Activated T-cell treated with anti-CD3 and anti-CD28 coated beads for 48 hours (primary cell): ENCODE measurements around the gene LYPLA2.

Experiments used
- DNase-seq: peaks from one replicate; pipeline ENCODE4 v3.0.0-alpha.2; 2020; ENCODE audit warnings: low read depth

Gene LYPLA2

DNA sequence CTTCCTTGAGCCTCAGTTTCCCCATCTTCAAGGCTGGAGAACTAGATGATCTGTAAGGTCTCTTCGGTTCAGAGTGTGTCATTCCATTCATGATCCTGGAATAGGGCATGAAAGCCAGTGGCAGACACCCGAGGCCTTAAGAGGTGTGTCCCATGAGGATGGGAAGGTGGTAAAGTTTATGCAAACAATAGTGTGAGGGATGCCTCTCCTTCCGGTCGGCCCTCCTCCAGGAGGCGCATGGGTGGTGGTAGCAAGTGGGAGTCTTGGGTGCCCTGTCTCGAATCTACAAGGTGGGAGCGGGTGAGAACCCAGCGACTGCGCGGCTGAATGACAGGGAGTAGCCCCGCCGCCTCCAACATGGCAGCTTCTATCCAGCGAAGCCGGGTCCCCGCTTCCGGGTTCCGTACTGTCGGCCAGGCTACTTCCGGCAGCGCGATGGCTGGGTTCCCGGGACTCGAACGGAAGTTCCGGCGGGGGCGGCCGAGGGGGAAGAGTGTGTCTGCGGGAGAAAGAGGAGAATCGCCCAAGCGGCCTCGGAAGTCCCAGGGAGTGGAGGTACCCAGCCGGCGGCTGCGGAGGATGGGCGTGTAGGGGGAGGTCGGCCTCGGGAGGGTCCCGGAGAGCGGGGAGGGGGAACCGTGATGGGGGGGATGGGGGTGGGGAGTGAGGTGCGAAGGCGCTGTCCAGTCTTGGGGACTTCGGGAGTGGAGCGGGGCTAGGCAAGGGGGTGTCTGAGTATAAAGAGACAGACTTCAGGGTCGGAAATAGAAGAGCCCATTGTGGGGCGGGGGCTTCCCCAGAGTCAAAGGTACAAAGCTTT, at the start of gene LYPLA2:
LYPLA2 (plus strand) TSS at position 450 of the 820 bp plus-strand sequence. CDS start 1,538 bp downstream, outside the sequence.
- peak; percentile 87 for DNase-seq

DNA sequence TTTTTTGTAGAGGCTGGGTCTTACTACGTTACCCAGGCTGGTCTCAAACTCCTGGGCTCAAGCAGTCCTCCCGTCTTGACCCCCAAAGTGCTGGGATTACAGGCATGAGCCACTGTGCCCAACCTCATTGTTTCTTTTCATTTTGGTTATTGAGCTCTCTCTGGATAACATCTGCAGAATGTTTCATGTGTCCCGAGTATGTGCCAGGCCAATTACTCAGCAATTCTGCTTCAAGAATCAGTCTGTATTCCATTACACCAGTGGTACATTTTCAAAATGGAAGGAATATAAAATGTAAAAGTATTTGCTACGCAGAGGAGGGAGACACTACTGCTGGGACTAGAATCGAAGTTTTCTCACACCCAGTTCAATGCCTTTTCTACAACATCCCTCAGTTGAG, 49.3 kb upstream of the LYPLA2 start:
- no peak for DNase-seq

DNA sequence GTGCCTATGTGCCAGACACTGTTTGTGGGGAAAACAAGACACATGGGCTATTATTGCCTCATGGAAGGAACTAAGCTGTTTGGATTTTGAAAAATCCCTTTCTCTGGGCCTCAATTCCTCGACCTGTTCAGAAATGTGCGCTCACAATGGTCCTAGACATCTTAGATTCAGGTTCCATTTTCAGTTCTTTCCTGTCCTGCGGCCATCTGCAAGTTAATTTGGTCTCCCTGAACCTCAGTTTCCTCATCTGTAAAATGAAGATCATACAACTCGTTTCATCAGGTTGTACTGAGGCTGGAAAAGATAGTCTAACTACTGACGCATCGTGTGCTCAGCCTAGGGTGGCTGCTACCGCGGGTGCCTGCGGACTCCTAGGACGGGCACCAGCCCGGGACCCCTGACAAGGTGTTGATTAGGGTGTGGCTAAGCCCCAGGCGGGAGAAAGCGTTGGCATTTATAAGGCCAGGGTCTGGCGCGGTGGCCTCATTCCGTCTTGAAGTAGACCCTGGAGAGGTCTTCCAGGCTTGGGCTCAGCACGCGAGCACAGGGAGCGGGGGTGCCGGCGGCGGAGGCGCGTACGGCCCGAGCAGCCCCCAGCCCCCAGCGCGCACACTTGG, 48.2 kb upstream of the LYPLA2 start:
- DNase-seq: no peak

DNA sequence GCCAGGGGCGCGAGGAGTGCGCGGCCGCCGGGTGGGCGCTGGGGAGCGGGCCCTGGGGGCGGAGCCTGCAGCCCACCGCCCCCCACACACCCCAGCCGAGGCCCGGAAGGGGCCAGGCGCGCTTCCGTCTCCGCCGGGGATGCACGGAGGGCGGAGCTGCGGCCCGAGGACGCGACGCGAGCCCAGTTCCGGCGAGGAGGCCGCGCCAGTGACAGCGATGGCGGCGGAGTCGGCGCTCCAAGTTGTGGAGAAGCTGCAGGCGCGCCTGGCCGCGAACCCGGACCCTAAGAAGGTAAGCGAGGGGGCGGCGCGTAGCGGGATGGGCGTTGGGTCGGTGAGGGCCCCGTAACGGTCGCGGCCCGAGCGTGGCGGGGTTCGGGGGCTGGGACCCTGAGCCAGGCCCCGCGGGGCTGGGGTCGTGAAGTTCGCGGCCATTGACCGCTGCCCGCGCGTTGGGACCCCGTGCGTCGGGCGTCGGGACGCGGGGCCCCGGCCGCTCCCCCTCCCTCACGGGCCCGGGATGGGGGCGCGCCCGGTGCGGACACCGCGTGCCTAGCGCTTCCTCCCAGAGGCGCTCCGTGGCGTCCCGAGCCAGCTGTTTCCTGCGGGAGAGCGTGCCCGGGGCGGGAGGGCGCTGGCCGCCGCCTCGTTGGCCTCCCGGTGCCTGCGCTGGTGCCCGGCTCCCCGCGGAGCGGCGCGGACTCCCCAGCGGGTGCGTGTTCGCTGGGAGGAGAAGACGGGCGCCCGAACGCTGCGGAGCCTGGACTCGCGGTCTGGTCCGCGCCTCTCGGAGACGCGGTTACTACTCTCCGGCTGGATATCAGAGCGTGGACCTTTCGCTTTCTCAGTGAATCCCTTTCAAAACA, 47.4 kb upstream of the LYPLA2 start, which contains the start of gene ELOA:
ELOA (plus strand) TSS at position 185 of the 866 bp plus-strand sequence; CDS start at position 218, 33 bp downstream.
- DNase-seq: peak; percentile 78

DNA sequence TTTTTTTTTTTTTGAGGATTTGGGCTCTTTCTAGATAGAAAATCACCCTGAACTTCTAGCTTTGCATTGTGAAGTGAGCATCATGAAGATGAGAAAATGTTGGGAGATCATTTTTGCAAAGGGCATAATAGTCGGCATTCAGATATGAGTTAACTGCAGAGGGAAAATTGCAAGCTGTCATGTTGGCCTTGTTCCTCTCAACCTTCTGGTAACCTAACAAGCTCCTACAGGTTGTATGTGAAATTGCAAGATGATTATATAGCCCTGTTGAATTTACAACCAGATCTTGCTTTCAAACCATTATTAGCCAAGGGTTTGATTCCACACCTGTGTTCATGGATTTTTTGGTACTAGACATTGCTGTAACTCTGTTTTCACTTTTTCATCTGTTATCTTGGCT, 45.4 kb upstream of the LYPLA2 start:
- DNase-seq: no peak

DNA sequence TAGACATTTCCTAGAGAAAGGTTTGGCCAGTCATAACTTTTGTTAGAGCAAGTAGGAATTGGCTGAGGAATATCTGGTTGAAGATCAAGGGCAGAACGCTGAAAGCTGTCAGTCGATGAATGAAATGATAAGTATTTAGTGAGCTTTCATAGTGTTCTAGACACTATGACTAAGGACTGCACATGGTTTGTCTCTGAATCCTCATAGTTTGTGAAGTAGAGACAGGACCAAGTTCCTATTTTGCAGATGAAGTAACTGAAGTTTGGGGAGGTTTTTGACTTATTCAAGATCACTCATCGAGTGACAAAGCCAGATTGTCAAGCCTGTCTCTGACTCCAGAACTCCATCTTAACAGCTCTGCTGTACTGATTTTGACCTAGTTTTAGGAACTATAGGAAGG, 42.9 kb upstream of the LYPLA2 start:
- DNase-seq: no peak

DNA sequence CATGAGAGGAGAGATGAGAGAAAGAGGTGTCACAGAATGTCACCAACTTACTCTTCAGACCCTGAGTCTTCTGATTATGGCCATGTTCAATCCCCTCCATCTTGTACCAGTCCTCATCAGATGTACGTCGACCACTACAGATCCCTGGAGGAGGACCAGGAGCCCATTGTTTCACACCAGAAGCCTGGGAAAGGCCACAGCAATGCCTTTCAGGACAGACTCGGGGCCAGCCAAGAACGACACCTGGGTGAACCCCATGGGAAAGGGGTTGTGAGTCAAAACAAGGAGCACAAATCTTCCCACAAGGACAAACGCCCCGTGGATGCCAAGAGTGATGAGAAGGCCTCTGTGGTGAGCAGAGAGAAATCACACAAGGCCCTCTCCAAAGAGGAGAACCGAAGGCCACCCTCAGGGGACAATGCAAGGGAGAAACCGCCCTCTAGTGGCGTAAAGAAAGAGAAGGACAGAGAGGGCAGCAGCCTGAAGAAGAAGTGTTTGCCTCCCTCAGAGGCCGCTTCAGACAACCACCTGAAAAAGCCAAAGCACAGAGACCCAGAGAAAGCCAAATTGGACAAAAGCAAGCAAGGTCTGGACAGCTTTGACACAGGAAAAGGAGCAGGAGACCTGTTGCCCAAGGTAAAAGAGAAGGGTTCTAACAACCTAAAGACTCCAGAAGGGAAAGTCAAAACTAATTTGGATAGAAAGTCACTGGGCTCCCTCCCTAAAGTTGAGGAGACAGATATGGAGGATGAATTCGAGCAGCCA, 39.7 kb upstream of the LYPLA2 start:
- DNase-seq: no peak

DNA sequence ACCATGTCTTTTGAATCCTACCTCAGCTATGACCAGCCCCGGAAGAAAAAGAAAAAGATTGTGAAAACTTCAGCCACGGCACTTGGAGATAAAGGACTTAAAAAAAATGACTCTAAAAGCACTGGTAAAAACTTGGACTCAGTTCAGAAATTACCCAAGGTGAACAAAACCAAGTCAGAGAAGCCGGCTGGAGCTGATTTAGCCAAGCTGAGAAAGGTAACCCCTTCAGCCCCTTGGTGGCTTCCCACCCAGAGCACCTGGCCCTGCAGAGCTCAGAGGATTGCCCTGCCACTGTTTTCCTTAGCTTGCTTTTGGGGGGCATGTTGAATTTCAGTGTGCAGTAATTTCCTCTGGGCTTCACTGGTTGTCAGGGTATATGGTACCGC, 39.1 kb upstream of the LYPLA2 start:
- DNase-seq: no peak

DNA sequence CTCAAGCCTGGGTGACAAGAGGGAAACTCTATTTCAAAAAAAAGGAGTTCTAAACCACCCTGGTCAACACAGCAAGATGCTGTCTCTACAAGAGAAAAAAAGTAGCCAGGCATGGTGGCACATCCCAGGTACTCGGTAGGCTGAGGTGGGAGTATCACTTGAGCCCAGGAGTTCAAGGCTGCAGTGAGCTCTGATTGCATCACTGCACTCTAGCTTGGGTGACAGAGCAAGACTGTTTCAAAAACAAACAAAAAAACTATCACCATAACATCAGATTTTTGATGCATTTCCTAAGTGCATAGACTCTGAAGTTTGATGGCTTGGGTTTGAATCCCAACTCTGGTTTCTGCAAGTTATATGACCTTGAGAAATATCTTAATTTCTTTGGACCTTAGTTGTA, 38.0 kb upstream of the LYPLA2 start:
- DNase-seq: no peak

DNA sequence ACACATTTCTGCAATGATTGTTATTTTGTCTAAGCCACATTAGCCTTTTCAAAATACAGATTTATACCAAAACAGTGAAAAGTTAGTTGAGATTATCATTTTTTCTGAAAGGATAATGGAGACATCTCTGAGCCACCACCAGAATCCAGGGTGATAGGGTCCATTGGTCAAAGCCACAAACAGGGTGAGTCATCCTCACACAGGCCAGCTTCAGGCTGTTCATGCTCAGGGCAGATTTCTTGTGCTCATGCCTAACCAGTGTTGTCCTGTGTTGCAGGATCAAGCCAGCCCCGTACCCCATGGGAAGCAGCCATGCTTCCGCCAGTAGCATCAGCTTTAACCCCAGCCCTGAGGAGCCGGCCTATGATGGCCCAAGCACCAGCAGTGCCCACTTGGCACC, 34.3 kb upstream of the LYPLA2 start:
- DNase-seq: no peak

DNA sequence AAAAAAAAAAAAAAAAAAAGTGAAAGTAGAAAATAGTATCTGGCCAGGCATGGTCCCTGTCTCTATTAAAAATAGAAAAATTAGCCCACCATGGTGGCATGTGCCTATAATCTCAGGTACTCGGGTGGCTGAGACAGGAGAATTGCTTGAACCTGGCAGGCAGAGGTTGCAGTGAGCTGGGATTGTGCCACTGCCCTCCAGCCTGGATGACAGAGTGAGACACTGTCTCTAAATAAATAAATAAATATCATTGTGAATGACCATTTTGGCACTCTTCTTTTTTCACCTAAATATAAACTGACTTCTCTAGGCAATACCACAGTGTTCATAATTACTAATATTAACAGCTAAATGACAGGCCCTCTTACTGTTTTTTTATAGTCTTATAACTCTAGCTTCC, 33.1 kb upstream of the LYPLA2 start:
- DNase-seq: no peak

DNA sequence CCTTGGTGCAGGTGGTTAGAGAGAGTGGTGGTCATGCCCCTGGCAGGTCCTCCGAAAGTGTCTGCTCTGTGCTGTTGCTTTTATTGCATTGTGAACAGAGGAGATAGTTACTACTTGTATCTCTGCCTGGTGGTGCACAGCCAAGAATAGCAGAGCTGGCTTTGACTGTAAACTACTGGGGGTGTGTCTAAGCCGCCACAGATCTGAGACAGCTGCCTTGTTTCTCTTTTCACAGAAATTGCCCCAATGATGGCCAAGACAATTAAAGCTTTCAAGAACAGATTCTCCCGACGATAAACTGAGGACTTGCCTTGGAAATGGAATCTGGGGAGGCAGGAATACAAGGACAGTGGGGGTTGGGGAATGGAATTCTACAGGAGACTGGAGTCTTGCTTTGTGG, 31.7 kb upstream of the LYPLA2 start:
- no peak for DNase-seq

DNA sequence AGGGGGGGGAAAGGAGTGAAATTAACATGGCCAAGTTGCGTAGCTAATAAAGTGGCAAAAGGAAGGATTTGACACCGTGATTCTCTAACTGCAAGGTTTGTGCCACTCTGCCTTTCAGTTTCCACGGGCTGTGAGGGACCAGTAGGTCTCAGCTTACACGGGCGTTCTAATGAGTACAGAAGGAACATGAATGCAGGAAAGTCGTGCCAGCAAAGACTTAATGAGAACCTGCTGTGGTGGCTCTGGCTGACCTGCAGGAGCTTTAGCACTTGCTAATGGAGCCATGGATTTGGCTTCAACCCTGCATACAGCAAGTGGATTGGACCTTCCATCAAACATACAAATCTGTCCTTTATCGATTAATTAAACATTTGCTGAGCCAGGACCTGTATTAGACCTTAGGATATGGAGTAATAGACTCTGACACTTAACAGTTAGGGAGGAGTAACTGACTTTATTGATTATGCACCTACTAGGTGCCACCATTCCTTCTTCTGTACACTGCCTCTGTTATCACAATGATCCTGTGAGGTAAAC, 27.8 kb upstream of the LYPLA2 start:
- no peak for DNase-seq

DNA sequence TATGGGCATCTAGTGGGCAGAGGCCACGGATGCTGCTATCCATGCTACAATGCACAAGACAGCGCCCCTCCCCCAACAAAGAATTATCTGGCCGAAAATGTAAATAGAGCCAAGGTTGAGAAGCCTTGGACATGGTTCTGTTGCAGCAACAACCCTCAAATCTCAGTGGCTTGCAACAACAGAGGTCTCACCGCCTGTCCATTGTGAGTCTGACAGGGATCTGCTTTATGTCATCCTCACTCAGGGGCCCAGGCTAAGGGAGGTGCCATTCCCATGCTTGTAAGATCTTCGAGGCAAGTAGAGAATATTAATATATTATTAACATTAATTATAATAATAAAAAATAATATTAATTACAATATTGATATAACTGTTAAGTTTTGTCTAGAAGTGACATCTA, 22.2 kb upstream of the LYPLA2 start:
- DNase-seq: no peak

DNA sequence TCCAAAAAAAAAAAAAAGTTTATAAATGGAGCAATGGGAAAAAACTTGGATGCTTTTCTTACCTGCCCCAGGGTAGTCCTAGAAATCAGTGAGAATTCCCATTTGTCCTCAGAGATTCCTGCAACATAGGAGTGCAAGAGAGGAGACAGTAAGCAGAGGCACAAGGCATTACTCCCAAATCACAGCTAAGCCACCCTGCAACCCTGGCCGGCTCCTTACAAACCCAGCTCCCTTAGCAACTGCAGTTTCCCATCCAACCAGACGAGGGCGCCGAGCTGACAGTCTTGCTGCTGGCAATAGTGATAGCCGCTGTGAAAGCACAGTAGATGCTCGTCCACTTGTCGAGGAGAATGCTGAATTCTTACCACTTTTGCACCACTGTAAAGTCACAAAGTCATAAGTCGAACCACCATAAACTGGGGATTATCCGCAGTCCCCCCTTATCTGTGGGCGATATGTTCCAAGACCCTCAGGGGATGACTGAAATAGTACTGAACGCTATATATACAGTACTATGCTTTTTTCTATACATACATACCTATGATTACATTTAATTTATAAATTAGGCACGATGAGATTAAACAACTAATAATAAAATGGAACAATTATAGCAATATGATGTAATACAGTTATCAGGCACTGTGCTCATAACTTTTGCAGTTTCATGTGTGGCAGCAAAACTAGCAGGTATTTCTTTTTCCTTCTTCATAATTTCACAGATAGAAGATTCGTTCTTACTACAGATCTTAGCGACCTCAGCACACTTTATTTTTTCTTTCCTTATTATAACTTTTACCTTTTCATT, 18.7 kb upstream of the LYPLA2 start:
- DNase-seq: peak; percentile 78

DNA sequence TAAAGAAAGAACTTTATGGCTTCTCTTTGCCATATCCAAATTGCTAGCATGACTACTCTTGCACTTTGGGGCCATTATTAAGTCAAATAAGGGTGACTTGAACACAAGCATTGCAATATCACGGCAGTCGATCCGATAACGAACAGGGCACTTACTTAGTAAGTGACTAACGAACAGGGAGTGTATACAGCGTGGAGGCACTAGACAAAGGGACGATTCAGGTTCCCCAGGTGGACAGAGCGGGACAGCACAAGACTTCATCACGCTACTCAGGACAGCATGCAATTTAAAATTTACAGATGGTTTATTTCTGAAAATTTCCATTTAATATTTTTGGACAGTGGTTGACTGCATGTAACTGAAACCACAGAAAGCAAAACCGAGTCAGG, 18.1 kb upstream of the LYPLA2 start:
- DNase-seq: no peak

DNA sequence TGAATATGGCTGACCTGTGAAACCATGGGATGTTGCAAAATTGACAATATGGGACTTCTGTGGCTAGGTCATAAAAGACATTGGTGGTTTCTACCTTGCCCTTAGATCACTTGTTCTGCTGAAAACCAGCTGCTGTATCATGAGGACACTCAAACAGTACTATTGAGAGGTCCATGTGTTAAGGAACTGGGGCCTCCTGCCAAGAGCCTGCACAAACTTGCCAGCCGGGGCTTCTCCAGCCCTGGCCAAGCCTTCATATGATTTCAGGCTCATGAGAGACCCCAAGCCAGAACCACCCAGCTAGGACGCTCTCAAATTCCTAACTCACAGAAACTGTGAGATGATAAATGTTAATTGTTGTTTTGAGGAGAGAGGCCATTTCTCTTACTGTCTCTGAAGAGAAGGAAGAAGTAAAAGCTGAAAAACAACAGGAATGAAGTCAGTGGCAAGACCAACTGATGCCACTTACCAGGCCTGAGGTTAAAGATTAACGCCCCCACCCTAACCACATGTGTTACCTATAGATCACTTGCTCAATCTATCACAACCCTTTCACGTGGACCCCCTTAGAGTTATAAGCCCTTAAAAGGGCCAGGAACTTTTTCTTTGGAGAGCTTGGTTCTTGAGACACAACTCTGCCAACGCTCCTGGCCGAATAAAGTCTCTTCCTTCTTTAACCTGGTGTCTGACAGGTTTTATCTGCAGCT, 16.6 kb upstream of the LYPLA2 start:
- no peak for DNase-seq

DNA sequence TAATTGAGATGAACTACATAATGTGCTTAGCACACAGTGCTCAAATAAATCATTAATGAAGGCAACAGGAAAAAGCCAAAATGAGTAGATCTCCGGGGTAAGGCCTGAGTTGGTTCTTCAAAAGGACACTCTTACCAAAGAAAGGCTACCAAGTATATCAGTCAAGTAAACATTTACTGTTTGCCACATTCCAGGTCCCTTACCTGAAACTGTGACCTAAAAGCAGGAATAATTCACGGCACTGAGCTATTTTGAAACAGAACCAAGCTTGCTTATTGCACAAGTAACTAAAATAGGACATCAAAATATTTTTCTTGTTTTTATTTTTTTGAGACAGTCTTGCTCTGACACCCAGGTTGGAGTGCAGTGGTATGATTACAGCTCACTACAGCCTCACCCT, 14.7 kb upstream of the LYPLA2 start:
- no peak for DNase-seq

DNA sequence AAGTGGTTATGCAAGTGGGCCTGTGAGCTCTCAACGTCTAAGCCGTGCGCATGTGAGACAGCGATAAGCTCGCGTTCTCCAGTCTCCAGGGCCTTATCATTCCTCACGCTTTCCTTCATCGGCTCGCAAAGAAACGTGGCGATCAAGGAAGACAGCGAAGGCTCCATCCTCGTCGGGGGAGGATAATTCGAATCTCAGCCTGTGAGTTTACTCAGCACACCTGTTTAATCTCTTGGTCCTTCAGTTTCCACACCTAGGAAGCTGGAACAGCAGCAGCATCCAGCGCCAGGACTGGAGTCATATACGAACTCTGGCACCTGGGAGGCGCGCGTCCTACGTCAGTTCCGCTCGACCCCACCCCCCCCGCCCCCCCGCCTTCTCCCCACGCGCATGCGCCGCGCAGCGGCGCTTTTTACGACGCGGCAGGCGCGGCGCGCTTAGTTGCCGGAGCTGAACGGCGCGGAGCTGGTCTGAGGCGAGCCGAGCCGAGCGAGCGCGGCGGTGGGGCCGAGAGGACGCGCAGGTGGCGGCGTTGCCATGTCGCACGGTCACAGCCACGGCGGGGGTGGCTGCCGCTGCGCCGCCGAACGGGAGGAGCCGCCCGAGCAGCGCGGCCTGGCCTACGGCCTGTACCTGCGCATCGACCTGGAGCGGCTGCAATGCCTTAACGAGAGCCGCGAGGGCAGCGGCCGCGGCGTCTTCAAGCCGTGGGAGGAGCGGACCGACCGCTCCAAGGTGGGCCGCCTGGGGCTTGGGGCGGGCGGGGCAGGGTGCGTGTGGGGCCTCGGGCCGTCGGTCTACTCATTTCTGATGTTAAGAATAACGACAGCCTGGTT, 12.7 kb upstream of the LYPLA2 start, which contains the start of gene PITHD1:
PITHD1 (plus strand) TSS at position 440 of the 836 bp plus-strand sequence; CDS start at position 538, 98 bp downstream.
- DNase-seq: peak; percentile 86
